Naive B cell (primary cell): ENCODE data around the gene PRRG1. TPM values are rescaled to one million over a fixed set of nuclear protein-coding genes. Genes with fewer than 3 reads are reported as not detected.
"Not testable (repeated sequence)": the region's sequence is repeated elsewhere in the genome, so short reads cannot be mapped to it uniquely, and the experiment has no call there.

ENCODE experiments used
- ATAC-seq, 2 donors: fragments of 150-1000 bp; cut with Tn5 transposase; 2 replicates each; pipeline ENCODE4 v1.10.0; 2021; ENCODE audit warnings: low read depth in 2 of 2, mild to moderate bottlenecking in 2 of 2, moderate library complexity in 2 of 2
- DNase-seq: peaks from one replicate; pipeline ENCODE4 v3.0.0; 2022
- H3K27ac Mint-ChIP-seq, 6 donors: one replicate each; pipeline ENCODE4 v1.8.0; 2020 to 2022; ENCODE audit warnings: mild to moderate bottlenecking in 6 of 6, mixed read lengths in 6 of 6, moderate library complexity in 5 of 6, inconsistent platforms in 2 of 6
- H3K27me3 Mint-ChIP-seq, 3 donors: one replicate each; pipeline ENCODE4 v1.8.0; 2021 to 2022; ENCODE audit warnings: mixed read lengths in 3 of 3, mild to moderate bottlenecking in 1 of 3
- H3K36me3 Mint-ChIP-seq, 2 donors: one replicate each; pipeline ENCODE4 v1.8.0; 2020 to 2022; ENCODE audit warnings: mixed read lengths in 2 of 2, inconsistent platforms in 1 of 2, mild to moderate bottlenecking in 1 of 2
- H3K4me1 Mint-ChIP-seq, 3 donors: one replicate each; pipeline ENCODE4 v1.8.0; 2020 to 2022; ENCODE audit warnings: mixed read lengths in 3 of 3, inconsistent platforms in 1 of 3, mild to moderate bottlenecking in 1 of 3, moderate library complexity in 1 of 3
- H3K4me3 Mint-ChIP-seq, 8 donors: one replicate each; pipeline ENCODE4 v1.8.0; 2020 to 2022; ENCODE audit warnings: mild to moderate bottlenecking in 8 of 8, mixed read lengths in 8 of 8, moderate library complexity in 8 of 8, inconsistent platforms in 2 of 8
- H3K9me3 Mint-ChIP-seq, 7 donors: one replicate each; pipeline ENCODE4 v1.8.0; 2020 to 2022; ENCODE audit warnings: mixed read lengths in 7 of 7, mild to moderate bottlenecking in 5 of 7, inconsistent platforms in 2 of 7, moderate library complexity in 1 of 7
- polyA plus RNA-seq, 6 donors: library from polyadenylated mRNA; unstranded; fragments of 300-500 nt; fragmentation: Illumina TruSeq; gene quantifications; one replicate each; pipeline ENCODE4 v1.2.3, GENCODE V29; 2021; ENCODE audit warnings: low read depth in 6 of 6

The PRRG1 gene
- polyA plus RNA-seq, 6 donors from 2014 or later: not detected

- ATAC-seq (no peak), DNase-seq (no peak)
- Mint-ChIP-seq H3K27me3 (peaks cover 0 to 26% (median 6%) of the 10 kb centered on the region in 3 donors), H3K4me1 (no peaks in the 10 kb centered on the region), H3K4me3 (no peak overlapping the region), H3K9me3 (peaks cover 0 to 10% (median 3%) of the 10 kb centered on the region in 7 donors), H3K27ac (no peak overlapping the region), H3K36me3 (peaks cover 0 to 7% of the 10 kb centered on the region in 2 donors)
These were observed 105.5 kb downstream of the PRRG1 start for GRCh38 chrX:37454537-37455285.

GRCh38 chrX:37455381-37455780 is 106.2 kb downstream of the PRRG1 start:
- no peak overlapping the region for H3K4me3 Mint-ChIP-seq
- peaks cover 0 to 33% (median 13%) of the 10 kb centered on the region in 3 donors for H3K27me3 Mint-ChIP-seq
- H3K9me3 Mint-ChIP-seq: peaks cover 0 to 17% (median 3%) of the 10 kb centered on the region in 7 donors
- H3K4me1 Mint-ChIP-seq: no peaks in the 10 kb centered on the region
- no peak overlapping the region for H3K27ac Mint-ChIP-seq
- DNase-seq (no peak), ATAC-seq (no peak)
- H3K36me3 Mint-ChIP-seq: peaks cover 0 to 13% of the 10 kb centered on the region in 2 donors

DNA sequence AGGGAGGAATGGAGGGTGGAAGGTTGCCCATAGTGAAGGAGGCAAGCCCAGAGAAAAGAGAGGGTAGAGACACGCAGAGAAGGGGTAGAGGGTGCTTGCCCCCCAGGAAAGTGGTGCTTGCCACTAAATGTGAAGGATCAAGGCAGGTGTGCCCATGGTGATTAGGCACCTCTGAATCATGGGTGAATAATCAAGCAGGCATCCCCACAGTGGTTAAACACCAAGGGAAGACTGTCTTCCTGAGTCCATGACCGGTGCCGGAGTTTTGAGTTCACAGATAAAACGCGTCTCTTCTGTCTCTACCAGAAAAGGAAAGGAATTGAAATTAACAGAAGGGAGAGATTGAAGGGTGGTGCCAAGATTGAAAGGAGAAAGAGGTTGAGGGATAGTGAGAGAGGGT is 111.1 kb downstream of the PRRG1 start:
- ATAC-seq, H3K27ac Mint-ChIP-seq, DNase-seq, H3K4me3 Mint-ChIP-seq, H3K4me1 Mint-ChIP-seq: not testable (repeated sequence)
- H3K36me3 Mint-ChIP-seq: peaks cover 0 to 17% of the 10 kb centered on the region in 2 donors
- peaks cover 0 to 19% (median 3%) of the 10 kb centered on the region in 7 donors for H3K9me3 Mint-ChIP-seq
- H3K27me3 Mint-ChIP-seq: peaks cover 0 to 31% (median 16%) of the 10 kb centered on the region in 3 donors

DNA sequence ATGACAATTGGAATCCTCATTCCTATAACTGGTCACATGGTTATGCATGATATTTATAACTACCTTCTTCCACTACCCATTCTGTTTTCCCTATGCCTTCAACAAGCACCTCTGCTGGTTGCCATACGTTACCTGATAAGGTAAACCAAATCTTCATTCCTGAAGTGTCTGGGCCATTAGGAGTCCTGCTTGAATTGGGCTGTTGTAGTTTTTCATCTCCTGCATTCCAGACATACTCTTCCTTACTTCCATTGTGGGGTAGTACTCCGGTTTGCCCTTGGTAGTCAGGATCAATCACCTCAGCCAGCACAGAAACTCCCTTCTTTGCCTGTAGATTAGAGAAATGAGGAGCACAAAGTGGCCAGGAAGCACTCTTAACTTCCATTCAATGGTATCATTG is 113.2 kb downstream of the PRRG1 start:
- Mint-ChIP-seq H3K27me3 (peaks cover 0 to 26% (median 16%) of the 10 kb centered on the region in 3 donors), H3K27ac (no peak overlapping the region), H3K4me1 (no peaks in the 10 kb centered on the region), H3K9me3 (peaks cover 0 to 19% (median 3%) of the 10 kb centered on the region in 7 donors), H3K36me3 (peaks cover 0 to 17% of the 10 kb centered on the region in 2 donors), H3K4me3 (no peak overlapping the region)
- ATAC-seq (no peak), DNase-seq (no peak)

DNA sequence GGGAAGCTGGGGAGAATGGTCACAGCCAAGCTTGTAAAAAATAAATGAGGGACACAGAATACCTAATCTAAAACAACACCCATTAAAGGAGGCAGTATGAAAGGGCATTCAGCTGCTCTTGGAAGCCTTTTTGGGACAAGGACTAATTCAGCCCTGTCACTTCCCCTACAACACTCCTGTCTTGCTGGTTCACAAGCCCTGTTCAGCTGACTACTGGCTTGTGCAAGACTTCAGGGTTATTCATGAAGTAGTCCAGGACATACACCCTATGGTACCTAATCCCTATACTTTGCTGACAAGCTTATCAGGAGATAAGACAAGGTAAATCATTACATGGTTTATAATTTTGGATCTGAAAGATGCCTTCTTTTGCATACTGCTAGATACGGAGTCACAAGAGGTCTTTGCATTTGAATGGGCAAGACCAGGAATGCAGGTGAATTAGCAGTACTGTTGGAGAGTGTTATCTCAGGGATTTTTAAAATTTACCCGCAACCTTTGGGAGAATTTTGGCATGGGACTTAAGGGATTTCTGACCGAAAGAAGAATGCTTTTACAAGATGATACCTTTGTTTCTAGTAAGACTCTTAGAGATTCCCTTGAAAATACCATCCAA is 119.1 kb downstream of the PRRG1 start:
- DNase-seq: no peak
- Mint-ChIP-seq H3K4me1 (no peaks in the 10 kb centered on the region), H3K9me3 (no peaks in the 10 kb centered on the region), H3K27me3 (no peaks in the 10 kb centered on the region), H3K27ac (no peak overlapping the region), H3K36me3 (no peaks in the 10 kb centered on the region), H3K4me3 (no peak overlapping the region)
- ATAC-seq: no peak

DNA sequence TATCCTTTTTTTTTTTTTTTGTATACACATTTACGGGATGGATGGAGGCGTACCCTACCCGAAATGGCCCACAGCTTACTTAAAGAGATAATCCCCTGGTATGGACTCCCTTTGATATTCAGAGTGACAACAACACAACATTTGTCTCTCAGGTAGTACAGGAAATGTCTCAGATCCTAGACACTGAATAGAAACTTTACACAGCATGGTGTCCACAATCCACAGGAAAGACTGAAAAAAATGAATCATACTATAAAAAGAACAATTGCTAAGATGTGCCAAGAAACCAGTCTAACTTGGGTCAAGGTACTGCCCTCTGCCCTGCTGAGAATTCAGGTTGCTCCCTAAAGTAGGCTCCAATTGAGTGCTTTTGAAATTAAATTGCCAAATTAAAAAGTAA is 121.5 kb downstream of the PRRG1 start:
- H3K9me3 Mint-ChIP-seq: no peaks in the 10 kb centered on the region
- H3K4me1 Mint-ChIP-seq: no peaks in the 10 kb centered on the region
- H3K4me3 Mint-ChIP-seq: no peak overlapping the region
- DNase-seq (no peak), ATAC-seq (no peak)
- no peak overlapping the region for H3K27ac Mint-ChIP-seq
- H3K36me3 Mint-ChIP-seq: no peaks in the 10 kb centered on the region
- H3K27me3 Mint-ChIP-seq: peaks cover 0 to 8% (median 3%) of the 10 kb centered on the region in 3 donors

GRCh38 chrX:37472836-37473235 is 123.7 kb downstream of the PRRG1 start:
- ATAC-seq: no peak

GRCh38 chrX:37474478-37474877 is 125.3 kb downstream of the PRRG1 start:
- DNase-seq (no peak), ATAC-seq (no peak)
- no peaks in the 10 kb centered on the region for H3K9me3 Mint-ChIP-seq
- no peaks in the 10 kb centered on the region for H3K36me3 Mint-ChIP-seq
- peaks cover 3 to 21% (median 10%) of the 10 kb centered on the region in 3 donors for H3K27me3 Mint-ChIP-seq
- no peak overlapping the region for H3K4me3 Mint-ChIP-seq
- H3K27ac Mint-ChIP-seq: no peak overlapping the region
- H3K4me1 Mint-ChIP-seq: no peaks in the 10 kb centered on the region

More at GRCh38 chrX:37472836-37473235, 123.7 kb downstream of the PRRG1 start:
- Mint-ChIP-seq H3K4me1 (no peaks in the 10 kb centered on the region), H3K9me3 (no peaks in the 10 kb centered on the region), H3K4me3 (no peak overlapping the region), H3K27me3 (peaks cover 0 to 8% (median 3%) of the 10 kb centered on the region in 3 donors), H3K27ac (no peak overlapping the region), H3K36me3 (no peaks in the 10 kb centered on the region)
- DNase-seq: no peak

- no peak for DNase-seq
- no peak for ATAC-seq
- Mint-ChIP-seq H3K27me3 (peaks cover 3 to 30% (median 12%) of the 10 kb centered on the region in 3 donors), H3K27ac (no peak overlapping the region), H3K9me3 (no peaks in the 10 kb centered on the region), H3K36me3 (no peaks in the 10 kb centered on the region), H3K4me3 (no peak overlapping the region), H3K4me1 (no peaks in the 10 kb centered on the region)
These were observed 127.5 kb downstream of the PRRG1 start for GRCh38 chrX:37476571-37477170.

GRCh38 chrX:37484335-37484734 is 135.2 kb downstream of the PRRG1 start:
- not testable (repeated sequence) for H3K4me3 Mint-ChIP-seq, DNase-seq, H3K9me3 Mint-ChIP-seq, H3K4me1 Mint-ChIP-seq, H3K36me3 Mint-ChIP-seq, ATAC-seq
- H3K27ac Mint-ChIP-seq: peak overlapping the region in 1 of 6 donors; percentile 5
- peaks cover 3 to 17% (median 4%) of the 10 kb centered on the region in 3 donors for H3K27me3 Mint-ChIP-seq

DNA sequence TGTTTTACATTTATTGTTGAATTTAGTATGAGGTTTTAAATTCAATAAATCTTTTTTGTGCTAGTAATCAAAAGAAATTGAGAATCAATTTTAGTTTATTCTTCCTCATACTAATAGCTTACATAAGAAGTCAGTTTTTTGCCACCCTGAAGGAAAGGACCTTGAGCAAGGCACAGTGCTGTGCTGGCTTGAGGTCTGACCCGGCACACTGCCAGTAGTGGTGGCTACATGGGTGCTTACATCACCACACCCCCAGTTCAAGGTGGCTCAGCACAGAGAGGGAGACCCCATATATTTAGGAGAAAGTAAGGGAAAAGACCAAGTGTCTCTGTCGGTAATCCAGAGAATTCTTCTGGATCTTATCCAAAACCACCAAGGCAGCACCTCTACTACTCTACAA is 136.3 kb downstream of the PRRG1 start:
- H3K27me3 Mint-ChIP-seq: peaks cover 0 to 8% (median 4%) of the 10 kb centered on the region in 3 donors
- no peak overlapping the region for H3K27ac Mint-ChIP-seq
- ATAC-seq (no peak), DNase-seq (no peak)
- H3K9me3 Mint-ChIP-seq: no peaks in the 10 kb centered on the region
- H3K36me3 Mint-ChIP-seq: no peaks in the 10 kb centered on the region
- no peaks in the 10 kb centered on the region for H3K4me1 Mint-ChIP-seq
- H3K4me3 Mint-ChIP-seq: no peak overlapping the region

DNA sequence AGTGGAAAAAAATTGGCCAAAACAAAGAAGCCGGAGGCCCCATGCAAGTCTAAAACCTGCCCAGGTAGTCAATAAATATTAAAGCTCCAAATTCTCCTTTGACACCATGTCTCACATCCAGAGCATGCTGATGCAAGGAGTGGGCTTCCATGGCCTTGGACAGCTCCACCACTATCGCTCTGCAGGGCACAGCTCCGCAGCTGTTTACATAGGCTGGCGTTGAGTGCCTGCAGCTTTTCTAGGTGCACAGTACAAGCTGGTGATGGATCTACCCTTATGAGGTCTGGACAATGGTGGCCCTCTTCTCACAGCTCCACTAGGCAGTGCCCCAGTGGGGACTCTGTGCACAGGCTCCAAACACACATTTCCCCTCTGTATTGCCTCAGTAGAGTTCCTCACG is 138.1 kb downstream of the PRRG1 start:
- no peak overlapping the region for H3K4me3 Mint-ChIP-seq
- no peak for DNase-seq
- peaks cover 0 to 8% (median 4%) of the 10 kb centered on the region in 3 donors for H3K27me3 Mint-ChIP-seq
- no peak for ATAC-seq
- no peaks in the 10 kb centered on the region for H3K4me1 Mint-ChIP-seq
- H3K27ac Mint-ChIP-seq: no peak overlapping the region
- peaks cover 0 to 2% (median 0%) of the 10 kb centered on the region in 7 donors for H3K9me3 Mint-ChIP-seq
- H3K36me3 Mint-ChIP-seq: no peaks in the 10 kb centered on the region

DNA sequence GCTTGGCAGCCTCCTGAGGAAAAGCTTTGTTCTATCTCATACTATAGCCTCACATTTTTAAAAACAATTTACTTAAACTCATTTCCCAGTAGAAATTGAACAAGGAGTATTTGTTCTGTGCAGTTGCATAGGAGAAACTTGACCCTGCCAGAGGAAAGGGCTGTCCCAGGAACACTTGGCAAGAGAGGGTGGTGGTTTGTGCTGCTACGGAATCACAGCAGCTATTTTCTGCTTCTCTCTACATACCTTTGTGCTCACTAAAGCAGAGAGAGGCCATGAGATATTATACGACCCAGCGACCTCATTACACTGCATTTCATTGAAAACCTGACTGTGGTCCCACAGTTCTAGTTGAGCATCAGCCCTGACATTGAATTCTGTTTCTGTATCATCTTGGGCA is 139.2 kb downstream of the PRRG1 start:
- Mint-ChIP-seq H3K4me1 (no peaks in the 10 kb centered on the region), H3K27ac (no peak overlapping the region), H3K36me3 (no peaks in the 10 kb centered on the region), H3K4me3 (no peak overlapping the region), H3K27me3 (peaks cover 0 to 8% (median 0%) of the 10 kb centered on the region in 3 donors), H3K9me3 (peaks cover 0 to 2% (median 0%) of the 10 kb centered on the region in 7 donors)
- no peak for ATAC-seq
- DNase-seq: no peak

GRCh38 chrX:37491686-37492085 is 142.5 kb downstream of the PRRG1 start:
- ATAC-seq (no peak), DNase-seq (no peak)
- H3K4me3 Mint-ChIP-seq: no peak overlapping the region
- peaks cover 0 to 5% (median 0%) of the 10 kb centered on the region in 3 donors for H3K27me3 Mint-ChIP-seq
- peaks cover 0 to 2% (median 0%) of the 10 kb centered on the region in 7 donors for H3K9me3 Mint-ChIP-seq
- no peak overlapping the region for H3K27ac Mint-ChIP-seq
- no peaks in the 10 kb centered on the region for H3K36me3 Mint-ChIP-seq
- H3K4me1 Mint-ChIP-seq: no peaks in the 10 kb centered on the region
